Stimulated activated CD4-positive, alpha-beta T cell treated with anti-CD3 and anti-CD28 coated beads, Interleukin-15, amount 100 ng/mL, for 24 hours (primary cell): ENCODE results near the gene ANXA9.
A peak's percentile ranks its signal among the peaks of the same experiment; 100 is the strongest.

Source experiments
- DNase-seq: peaks from one replicate; pipeline ENCODE4 v3.0.0-alpha.2; 2020

The ANXA9 gene

DNA sequence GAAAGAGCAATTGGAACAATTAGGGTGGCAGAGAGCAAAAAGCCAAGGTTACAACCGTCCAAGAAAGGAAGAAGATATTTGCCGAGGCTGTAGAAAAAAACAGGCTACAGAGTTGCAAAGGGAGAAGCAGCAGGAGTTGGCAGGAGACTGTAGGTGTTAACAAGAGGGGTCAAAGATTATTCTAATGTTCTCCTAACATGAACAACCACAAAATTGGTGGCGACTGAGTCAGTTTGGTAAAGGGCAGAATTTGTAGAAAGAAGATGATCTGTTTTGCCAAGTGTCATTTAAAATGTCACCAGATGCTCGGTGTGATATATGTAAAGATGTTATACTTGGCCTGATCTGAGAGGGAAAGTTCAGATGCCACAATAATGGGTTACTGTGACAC lies 25.8 kb downstream of the ANXA9 start:
- DNase-seq = no peak

GRCh38 chr1:151008244-151009205 lies 26.4 kb downstream of the ANXA9 start, which contains the start of gene PRUNE1:
TSS of gene PRUNE1 (plus strand) at chr1:151008449. CDS start at chr1:151008633, 184 bp downstream.
- DNase-seq = peak; percentile 98

DNA sequence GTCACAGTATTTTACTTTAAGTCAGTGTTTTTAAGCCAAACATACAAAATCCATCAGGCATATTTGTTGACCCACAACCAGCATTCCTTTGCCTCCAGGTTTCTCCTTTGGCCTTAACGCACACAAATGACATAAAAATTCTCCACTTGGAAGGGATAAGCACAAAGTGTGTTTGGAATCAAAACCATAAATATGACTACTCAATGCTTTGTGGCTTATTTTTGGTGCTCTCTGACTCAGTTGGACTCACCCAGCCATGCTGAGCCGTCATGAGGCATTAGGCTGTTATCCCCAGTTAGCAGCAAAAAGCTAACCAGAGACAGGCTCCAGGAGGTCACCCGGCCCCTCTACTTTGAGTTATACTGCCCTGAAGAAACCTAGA lies 27.1 kb downstream of the ANXA9 start:
- DNase-seq = peak; percentile 23

GRCh38 chr1:151009674-151010345 lies 27.7 kb downstream of the ANXA9 start:
- DNase-seq = no peak

GRCh38 chr1:151010346-151010726 lies 28.2 kb downstream of the ANXA9 start:
- no peak for DNase-seq

DNA sequence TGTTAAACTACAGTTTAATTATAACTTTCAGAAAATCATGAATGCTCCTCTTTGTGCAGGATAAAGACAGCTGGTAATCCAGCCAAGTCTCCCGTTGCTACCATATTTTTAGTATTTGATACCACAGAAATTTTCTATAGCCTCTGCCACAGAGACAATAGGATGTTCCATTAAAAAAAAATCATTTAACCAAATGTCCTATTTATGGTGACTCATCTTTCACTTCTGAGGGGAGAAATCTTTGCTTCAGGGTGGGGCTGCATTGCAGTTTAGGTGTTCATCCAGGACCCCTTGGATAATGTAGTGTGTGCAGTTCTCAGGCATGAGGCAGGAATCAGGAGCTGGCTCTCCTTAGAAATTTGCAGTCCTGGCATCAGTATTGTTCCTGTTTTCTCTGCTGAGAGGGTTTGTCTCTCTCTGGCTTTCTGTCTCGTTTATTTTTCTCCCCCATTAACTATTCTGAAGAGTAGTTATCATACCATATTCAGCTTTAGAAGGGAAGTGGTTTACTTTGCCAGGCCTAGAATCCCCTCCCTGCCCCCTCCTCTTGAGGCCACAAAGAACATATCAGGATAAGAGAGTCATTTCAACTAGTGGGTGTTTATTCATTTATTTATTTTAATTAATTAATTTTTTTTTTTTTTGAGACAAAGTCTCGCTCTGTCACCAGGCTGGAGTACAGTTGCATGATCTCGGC lies 29.2 kb downstream of the ANXA9 start:
- no peak for DNase-seq

DNA sequence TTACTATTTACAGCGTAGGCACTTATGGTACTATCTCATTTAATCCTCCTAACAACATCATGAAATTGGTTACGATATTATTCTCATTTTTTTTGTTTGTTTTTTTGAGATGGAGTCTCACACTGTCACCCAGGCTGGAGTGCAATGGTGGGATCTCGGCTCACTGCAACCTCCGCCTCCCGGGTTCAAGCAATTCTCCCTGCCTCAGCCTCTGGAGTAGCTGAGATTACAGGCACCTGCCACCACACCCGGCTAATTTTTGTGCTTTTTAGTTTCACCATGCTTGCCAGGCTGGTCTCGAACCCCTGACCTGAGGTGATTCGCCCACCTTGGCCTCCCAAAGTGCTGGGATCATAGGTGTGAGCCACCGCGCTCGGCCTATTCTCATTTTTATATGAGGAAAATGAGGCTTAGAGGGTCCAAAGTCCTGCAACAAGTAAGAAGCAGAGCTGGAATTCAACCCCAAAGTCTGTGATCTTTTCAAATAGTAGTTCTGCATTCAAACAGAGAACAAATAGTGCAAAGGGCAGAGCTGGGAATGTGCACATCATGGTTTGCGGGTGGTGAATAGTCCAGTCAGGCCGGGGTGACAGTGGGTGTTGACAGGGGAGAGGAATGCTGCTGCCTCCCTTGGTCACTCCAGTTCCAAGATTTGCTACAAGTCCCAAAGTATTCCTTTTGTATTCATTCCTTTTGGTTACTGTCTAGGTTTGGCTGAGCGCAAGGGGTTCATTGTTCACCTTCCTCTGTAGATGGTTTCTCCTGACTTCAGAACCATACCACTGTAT lies 30.8 kb downstream of the ANXA9 start:
- no peak for DNase-seq

DNA sequence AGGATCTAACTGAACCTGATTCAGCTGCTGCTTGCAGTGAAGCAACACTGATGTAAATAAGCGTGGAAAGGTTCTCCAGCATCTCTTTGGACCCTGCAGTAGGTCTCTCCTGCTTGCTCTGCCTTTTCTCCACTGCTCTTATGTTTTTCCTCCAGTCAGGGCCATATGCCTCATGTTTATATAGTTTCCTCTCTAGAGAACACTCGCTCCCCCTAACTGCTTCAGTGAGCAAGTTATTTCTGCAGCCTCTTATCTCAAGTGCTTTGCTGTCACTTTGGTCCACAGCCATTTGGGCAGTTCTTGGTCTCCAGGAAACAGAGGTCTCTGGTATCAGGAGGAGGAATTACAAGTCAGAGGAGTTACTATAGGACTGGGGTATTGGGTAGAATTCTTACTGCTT lies 31.4 kb downstream of the ANXA9 start:
- DNase-seq = no peak

DNA sequence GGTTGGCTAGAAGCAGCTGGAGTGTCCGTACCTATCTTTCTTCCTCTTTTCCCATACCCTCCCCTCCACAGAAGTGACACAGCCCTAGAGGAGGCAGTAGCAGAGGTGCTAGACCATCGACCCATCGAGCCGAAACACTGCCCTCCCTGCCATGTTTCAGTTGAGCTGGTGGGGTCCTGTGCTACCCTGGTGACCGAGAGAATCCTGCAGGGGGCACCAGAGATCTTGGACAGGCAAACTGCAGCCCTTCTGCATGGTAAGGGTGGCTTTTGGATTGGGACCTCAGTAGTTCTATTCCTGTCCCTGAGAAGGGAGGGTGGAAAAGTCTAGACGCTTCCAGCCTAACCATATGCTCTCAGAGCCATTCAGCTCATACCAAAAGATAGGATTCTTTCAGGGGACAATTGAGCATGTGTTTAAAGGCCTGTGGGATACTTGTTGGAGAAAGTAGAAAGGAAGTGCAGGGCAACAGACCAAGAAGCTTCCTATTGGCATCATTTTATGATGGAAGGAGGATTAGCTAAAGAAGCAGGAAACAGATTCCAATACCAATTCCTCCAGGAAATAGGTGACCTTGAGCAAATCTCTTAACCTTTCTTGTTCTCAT lies 42.6 kb downstream of the ANXA9 start:
- DNase-seq = peak; percentile 88

- no peak for DNase-seq
Measured at GRCh38 chr1:151026460-151026859, 44.4 kb downstream of the ANXA9 start.

- no peak for DNase-seq
Measured at GRCh38 chr1:151032164-151032563, 50.1 kb downstream of the ANXA9 start.

- DNase-seq = no peak
Measured at GRCh38 chr1:151035167-151035566, 53.1 kb downstream of the ANXA9 start.

DNA sequence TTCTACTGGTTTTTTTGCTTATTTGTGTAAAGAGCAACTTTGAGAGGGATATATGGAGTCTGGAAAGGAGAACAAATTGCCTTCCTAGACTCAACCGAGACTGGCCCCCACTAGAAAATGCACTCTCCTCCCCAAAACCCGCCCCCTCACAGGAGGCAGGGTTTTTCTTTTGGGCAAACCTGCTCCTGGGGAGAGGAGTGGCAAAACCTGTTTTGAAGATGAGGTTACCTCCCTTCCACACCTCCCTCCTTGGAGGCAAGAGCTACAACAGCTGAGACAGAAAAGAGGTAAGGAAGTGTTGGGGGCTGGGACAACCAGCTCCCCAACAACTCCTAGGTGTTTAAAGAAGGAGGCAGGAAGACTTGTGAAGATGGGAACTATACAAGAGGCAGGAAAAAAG lies 54.3 kb downstream of the ANXA9 start, which contains the start of gene BNIPL:
Gene BNIPL, plus strand, starts transcription at position 231 of the 400 bp plus-strand sequence. Its CDS starts 140 bp downstream, at position 371.
- no peak for DNase-seq

DNA sequence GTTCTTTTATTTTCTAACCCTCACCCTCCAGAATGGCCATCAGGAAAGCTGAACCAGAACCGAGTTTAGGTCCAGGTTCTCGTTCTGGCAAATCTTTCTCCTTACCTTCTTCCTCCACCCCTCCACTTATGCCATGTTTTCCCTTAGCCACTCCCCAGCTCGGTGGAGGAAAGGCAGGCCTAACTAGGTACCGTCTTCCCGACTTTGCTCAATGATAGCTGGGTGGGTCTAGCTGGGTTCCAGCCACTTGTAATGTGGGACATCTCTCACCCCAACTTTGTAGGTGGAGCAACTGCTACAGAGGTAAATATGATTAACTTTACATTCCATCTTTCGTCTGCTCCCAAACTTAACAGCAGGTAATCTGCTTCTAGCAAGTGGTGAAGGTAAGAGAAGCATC lies 54.9 kb downstream of the ANXA9 start:
- no peak for DNase-seq

DNA sequence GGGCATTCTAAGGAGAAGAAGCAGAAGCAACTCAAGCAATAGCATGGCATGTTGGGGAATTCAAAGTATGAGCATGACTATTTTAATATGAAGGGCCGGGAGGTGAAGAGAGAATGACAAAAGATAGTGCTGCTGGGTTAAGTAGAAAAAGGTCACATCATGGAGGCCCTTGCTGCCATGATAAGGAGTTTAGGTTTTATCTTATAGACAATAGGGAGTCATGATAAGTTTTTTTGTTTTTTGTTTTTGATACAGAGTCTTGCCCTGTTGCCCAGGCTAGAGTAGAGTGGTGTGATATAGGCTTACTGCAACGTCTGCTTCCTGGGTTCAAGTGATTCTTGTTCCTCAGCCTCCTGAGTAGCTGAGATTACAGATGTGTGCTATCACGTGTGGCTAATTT lies 57.4 kb downstream of the ANXA9 start:
- DNase-seq = no peak

GRCh38 chr1:151043163-151043562 lies 61.1 kb downstream of the ANXA9 start:
- DNase-seq = no peak
